ENCODE results near the gene NR2E1. TPM values are rescaled to one million over a fixed set of nuclear protein-coding genes. Genes with fewer than 3 reads are reported as not detected.

Gene NR2E1
- total RNA-seq (2014; rRNA removed; shearing (Covaris generic)): 0.03 and 0.81 TPM in 2 replicates

- peak in 1 of 2 experiments; percentile 24 for DNase-seq (ENCODE audit: low read depth in 1 of 2, low spot score in 2 of 2)
- Histone ChIP-seq H3K27ac (no peak within 1 kb of the TSS), H3K36me3 (no peaks in the 10 kb centered on the region), H3K9me3 (replicated peaks) (no peaks in the 10 kb centered on the region), H3K27me3 (replicated peaks) (peaks cover 41% of the 10 kb centered on the region), H3K4me1 (replicated peaks) (peaks cover 21% of the 10 kb centered on the region), H3K4me3 (peak within 1 kb of the TSS; percentile 31)
These were observed at the start of gene NR2E1 for GRCh38 chr6:108165714-108166663. NR2E1 (plus strand) TSS chr6:108166022; CDS start chr6:108166766, 744 bp downstream.

- Histone ChIP-seq H3K27me3 (replicated peaks) (peaks cover 18% of the 10 kb centered on the region), H3K4me1 (replicated peaks) (peaks cover 26% of the 10 kb centered on the region), H3K27ac (no peak overlapping the region), H3K4me3 (no peak overlapping the region), H3K9me3 (replicated peaks) (no peaks in the 10 kb centered on the region; the same call in 1 of the 2 replicates), H3K36me3 (no peaks in the 10 kb centered on the region)
- no peak for DNase-seq (ENCODE audit: low read depth in 1 of 2, low spot score in 2 of 2)
These were observed 49.0 kb upstream of the NR2E1 start for GRCh38 chr6:108116546-108117426.

- Histone ChIP-seq H3K4me1 (replicated peaks) (peaks cover 26% of the 10 kb centered on the region), H3K9me3 (replicated peaks) (no peaks in the 10 kb centered on the region; the same call in 1 of the 2 replicates), H3K36me3 (no peaks in the 10 kb centered on the region), H3K27ac (no peak overlapping the region), H3K4me3 (peak overlapping the region; percentile 44), H3K27me3 (replicated peaks) (peaks cover 19% of the 10 kb centered on the region)
- DNase-seq (ENCODE audit: low read depth in 1 of 2, low spot score in 2 of 2): peak in 1 of 2 experiments; percentile 46
These were observed 48.1 kb upstream of the NR2E1 start for GRCh38 chr6:108117427-108118358.

GRCh38 chr6:108118359-108118724, 47.5 kb upstream of the NR2E1 start:
- H3K4me3 ChIP-seq: peak overlapping the region; percentile 44

GRCh38 chr6:108118810-108119768, 46.7 kb upstream of the NR2E1 start:
- peak overlapping the region; percentile 19 for H3K4me3 ChIP-seq
- DNase-seq (ENCODE audit: low read depth in 1 of 2, low spot score in 2 of 2): no peak
- H3K4me1 ChIP-seq (replicated peaks): peaks cover 17% of the 10 kb centered on the region
- H3K9me3 ChIP-seq (replicated peaks): no peaks in the 10 kb centered on the region; the same call in 1 of the 2 replicates
- peaks cover 24% of the 10 kb centered on the region for H3K27me3 ChIP-seq (replicated peaks)
- no peaks in the 10 kb centered on the region for H3K36me3 ChIP-seq
- H3K27ac ChIP-seq: no peak overlapping the region

More at GRCh38 chr6:108118359-108118724, 47.5 kb upstream of the NR2E1 start:
- Histone ChIP-seq H3K27ac (no peak overlapping the region), H3K36me3 (no peaks in the 10 kb centered on the region), H3K9me3 (replicated peaks) (no peaks in the 10 kb centered on the region; the same call in 1 of the 2 replicates), H3K4me1 (replicated peaks) (peaks cover 24% of the 10 kb centered on the region), H3K27me3 (replicated peaks) (peaks cover 24% of the 10 kb centered on the region)
- DNase-seq (ENCODE audit: low read depth in 1 of 2, low spot score in 2 of 2): no peak

DNA sequence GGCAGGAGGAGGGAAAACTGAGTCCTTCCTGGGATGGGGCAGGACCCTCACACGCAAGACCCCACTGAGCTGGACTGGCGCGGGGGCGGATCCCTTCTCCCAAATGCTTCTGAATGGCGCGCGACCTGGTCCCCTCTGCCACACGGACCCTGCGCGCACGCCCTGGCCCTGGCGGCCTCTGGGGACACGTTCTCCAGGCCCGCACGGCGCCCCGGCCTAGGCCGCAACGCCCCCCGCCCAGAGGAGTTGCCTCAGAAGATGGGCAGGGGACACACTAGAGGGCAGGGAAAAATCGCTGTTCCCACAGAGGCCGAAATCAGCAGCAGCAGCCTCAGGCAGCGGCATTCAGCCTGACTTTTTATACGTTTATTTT, 46.1 kb upstream of the NR2E1 start:
- peaks cover 24% of the 10 kb centered on the region for H3K27me3 ChIP-seq (replicated peaks)
- DNase-seq (ENCODE audit: low read depth in 1 of 2, low spot score in 2 of 2): no peak
- H3K36me3 ChIP-seq: no peaks in the 10 kb centered on the region
- no peaks in the 10 kb centered on the region; the same call in 1 of the 2 replicates for H3K9me3 ChIP-seq (replicated peaks)
- no peak overlapping the region for H3K4me3 ChIP-seq
- H3K27ac ChIP-seq: no peak overlapping the region
- peaks cover 17% of the 10 kb centered on the region for H3K4me1 ChIP-seq (replicated peaks)

DNA sequence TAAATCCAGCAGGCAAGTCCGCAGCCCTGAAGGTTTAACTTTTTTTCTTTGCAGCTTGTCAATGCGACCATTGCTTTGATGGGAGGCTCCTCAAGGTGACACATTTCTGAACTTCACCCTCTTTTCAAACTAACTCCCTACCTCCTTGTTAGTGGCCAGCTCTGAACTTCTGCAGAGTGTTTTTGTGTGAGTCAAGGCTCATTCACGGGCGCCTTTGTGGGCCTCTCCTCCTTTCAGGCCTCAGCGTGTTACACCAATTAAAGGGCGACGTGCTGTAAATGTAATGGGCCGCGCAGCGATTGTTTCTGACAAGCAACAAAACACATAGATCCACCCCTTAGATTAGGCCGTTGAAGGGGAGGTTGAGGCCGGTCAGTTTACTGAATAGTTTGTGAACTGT, 45.5 kb upstream of the NR2E1 start:
- Histone ChIP-seq H3K4me3 (no peak overlapping the region), H3K27me3 (replicated peaks) (peaks cover 24% of the 10 kb centered on the region), H3K4me1 (replicated peaks) (peaks cover 14% of the 10 kb centered on the region), H3K36me3 (no peaks in the 10 kb centered on the region), H3K9me3 (replicated peaks) (no peaks in the 10 kb centered on the region; the same call in 1 of the 2 replicates), H3K27ac (no peak overlapping the region)
- no peak for DNase-seq (ENCODE audit: low read depth in 1 of 2, low spot score in 2 of 2)

GRCh38 chr6:108121612-108122011, 44.2 kb upstream of the NR2E1 start:
- H3K36me3 ChIP-seq: no peaks in the 10 kb centered on the region
- peaks cover 27% of the 10 kb centered on the region for H3K27me3 ChIP-seq (replicated peaks)
- no peak overlapping the region for H3K27ac ChIP-seq
- H3K9me3 ChIP-seq (replicated peaks): no peaks in the 10 kb centered on the region; the same call in 1 of the 2 replicates
- DNase-seq (ENCODE audit: low read depth in 1 of 2, low spot score in 2 of 2): no peak
- peaks cover 14% of the 10 kb centered on the region for H3K4me1 ChIP-seq (replicated peaks)
- no peak overlapping the region for H3K4me3 ChIP-seq

- no peak for DNase-seq (ENCODE audit: low read depth in 1 of 2, low spot score in 2 of 2)
- Histone ChIP-seq H3K27ac (no peak overlapping the region), H3K4me1 (replicated peaks) (peaks cover 14% of the 10 kb centered on the region), H3K9me3 (replicated peaks) (no peaks in the 10 kb centered on the region; the same call in 1 of the 2 replicates), H3K4me3 (no peak overlapping the region), H3K27me3 (replicated peaks) (peaks cover 18% of the 10 kb centered on the region), H3K36me3 (no peaks in the 10 kb centered on the region)
These were observed 42.3 kb upstream of the NR2E1 start for GRCh38 chr6:108123481-108123929.

DNA sequence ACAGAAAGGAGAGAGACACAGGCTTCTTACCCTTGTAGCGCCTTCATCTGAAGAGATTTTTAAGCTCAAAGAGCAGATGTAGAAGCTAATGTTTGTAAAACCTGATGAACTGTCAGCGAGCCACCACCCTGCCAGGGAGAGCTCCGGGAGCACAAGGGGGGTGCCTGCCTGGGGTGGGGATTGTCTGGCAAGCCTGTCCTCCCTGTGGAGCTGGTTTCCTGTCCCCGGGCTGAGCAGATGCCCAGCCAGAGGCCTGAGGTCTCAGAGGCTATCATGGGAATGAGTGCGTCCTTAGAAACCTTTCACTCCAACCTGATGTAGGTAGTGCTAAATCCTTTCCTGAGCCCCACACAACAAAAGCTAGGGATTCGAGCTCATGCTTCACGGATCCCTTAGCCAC, 41.9 kb upstream of the NR2E1 start:
- DNase-seq (ENCODE audit: low read depth in 1 of 2, low spot score in 2 of 2): no peak
- peaks cover 10% of the 10 kb centered on the region for H3K4me1 ChIP-seq (replicated peaks)
- no peaks in the 10 kb centered on the region for H3K36me3 ChIP-seq
- H3K9me3 ChIP-seq (replicated peaks): no peaks in the 10 kb centered on the region; the same call in 1 of the 2 replicates
- no peak overlapping the region for H3K4me3 ChIP-seq
- H3K27me3 ChIP-seq (replicated peaks): peaks cover 15% of the 10 kb centered on the region
- no peak overlapping the region for H3K27ac ChIP-seq

DNA sequence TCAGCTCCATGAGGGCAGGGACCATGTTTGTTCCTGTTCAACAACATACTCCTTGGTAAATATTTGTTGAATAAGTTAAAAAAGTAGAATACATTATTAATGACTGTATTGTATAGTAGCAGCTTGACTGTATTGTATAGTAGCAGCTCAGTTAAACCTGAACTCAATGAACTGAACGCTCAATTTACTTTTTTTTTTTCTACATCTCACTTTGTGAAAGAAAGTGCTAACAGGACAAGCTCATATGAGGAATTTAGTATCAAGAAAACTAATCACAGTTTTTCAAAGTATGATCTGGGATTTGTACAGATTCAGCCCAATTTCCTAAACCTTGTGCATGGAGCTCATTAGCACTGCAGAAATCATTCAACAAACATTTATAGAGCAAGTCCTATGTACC, 38.8 kb upstream of the NR2E1 start:
- Histone ChIP-seq H3K4me3 (no peak overlapping the region), H3K36me3 (no peaks in the 10 kb centered on the region), H3K9me3 (replicated peaks) (no peaks in the 10 kb centered on the region), H3K27me3 (replicated peaks) (peaks cover 9% of the 10 kb centered on the region; the same call in 1 of the 2 replicates), H3K27ac (no peak overlapping the region), H3K4me1 (replicated peaks) (peaks cover 9% of the 10 kb centered on the region)
- DNase-seq (ENCODE audit: low read depth in 1 of 2, low spot score in 2 of 2): no peak

- H3K9me3 ChIP-seq (replicated peaks): no peaks in the 10 kb centered on the region
- H3K27ac ChIP-seq: no peak overlapping the region
- peaks cover 7% of the 10 kb centered on the region; the same call in 1 of the 2 replicates for H3K27me3 ChIP-seq (replicated peaks)
- DNase-seq (ENCODE audit: low read depth in 1 of 2, low spot score in 2 of 2): peak; percentile 68 to 72
- H3K4me3 ChIP-seq: no peak overlapping the region
- H3K36me3 ChIP-seq: no peaks in the 10 kb centered on the region
- H3K4me1 ChIP-seq (replicated peaks): peaks cover 9% of the 10 kb centered on the region
These were observed 38.0 kb upstream of the NR2E1 start for GRCh38 chr6:108127826-108128225.
